GM21737 (cell line): ENCODE results near the gene CCDC137.
"Not testable (repeated sequence)": the region's sequence is repeated elsewhere in the genome, so short reads cannot be mapped to it uniquely, and the experiment has no call there.

Source experiments
- ATAC-seq: cut with Tn5 transposase; IDR thresholded peaks from one replicate; pipeline ENCODE4 v1.9.1; 2021; ENCODE audit warnings: mild to moderate bottlenecking, moderate library complexity; ENCODE audit not compliant: unreplicated experiment

The CCDC137 gene

GRCh38 chr17:81666342-81667191 lies at the start of gene CCDC137, which contains the start of gene OXLD1:
CCDC137 (plus strand) TSS chr17:81666737; CDS start chr17:81666767, 30 bp downstream.
OXLD1 (minus strand) TSS chr17:81666605; CDS start chr17:81666577, 28 bp downstream.
- peak; percentile 79 for ATAC-seq

- no peak for ATAC-seq
Measured at GRCh38 chr17:81616877-81617276, 49.7 kb upstream of the CCDC137 start.

- not testable (repeated sequence) for ATAC-seq
Measured at GRCh38 chr17:81618307-81618706, 48.2 kb upstream of the CCDC137 start.

- no peak for ATAC-seq
Measured at GRCh38 chr17:81621494-81622130, 44.9 kb upstream of the CCDC137 start.

- no peak for ATAC-seq
Measured at GRCh38 chr17:81630274-81630673, 36.3 kb upstream of the CCDC137 start.

- no peak for ATAC-seq
Measured at GRCh38 chr17:81631482-81631881, 35.1 kb upstream of the CCDC137 start.

GRCh38 chr17:81635431-81635830 lies 31.1 kb upstream of the CCDC137 start:
- no peak for ATAC-seq

GRCh38 chr17:81635973-81636504 lies 30.5 kb upstream of the CCDC137 start:
- ATAC-seq = no peak

- peak; percentile 84 for ATAC-seq
Measured at GRCh38 chr17:81636505-81637288, 29.8 kb upstream of the CCDC137 start, which contains the start of the genes NPLOC4 and TSPAN10. NPLOC4 (minus strand) TSS chr17:81637112; CDS start chr17:81636930, 182 bp downstream. TSPAN10 (plus strand) TSS chr17:81637196; CDS start chr17:81642413, 5,217 bp downstream.

- no peak for ATAC-seq
Measured at GRCh38 chr17:81638683-81639082, 27.9 kb upstream of the CCDC137 start.

- no peak for ATAC-seq
Measured at GRCh38 chr17:81640011-81640410, 26.5 kb upstream of the CCDC137 start.

GRCh38 chr17:81641825-81642489 lies 24.6 kb upstream of the CCDC137 start:
- ATAC-seq = no peak

GRCh38 chr17:81644496-81644895 lies 22.0 kb upstream of the CCDC137 start:
- no peak for ATAC-seq

- no peak for ATAC-seq
Measured at GRCh38 chr17:81644976-81645952, 21.3 kb upstream of the CCDC137 start.

- ATAC-seq = no peak
Measured at GRCh38 chr17:81646869-81647600, 19.5 kb upstream of the CCDC137 start.

- ATAC-seq = no peak
Measured at GRCh38 chr17:81647640-81648012, 18.9 kb upstream of the CCDC137 start.

- ATAC-seq = no peak
Measured at GRCh38 chr17:81648013-81648706, 18.4 kb upstream of the CCDC137 start.

- ATAC-seq = no peak
Measured at GRCh38 chr17:81648707-81649085, 17.8 kb upstream of the CCDC137 start.
